ENCODE data around the gene CNNM2. TPM values are rescaled to one million over a fixed set of nuclear protein-coding genes. Genes with fewer than 3 reads are reported as not detected.

The CNNM2 gene
- total RNA-seq, 1 donor from 2014 or later, result 5.9 TPM

- intact Hi-C loops (cut with DNase I), result loop anchor here (5.0 kb wide), 1 partner anchor 159 kb away; no protein-coding TSS in a partner anchor
Measured at GRCh38 chr10:103083266-103083976, 165.3 kb downstream of the CNNM2 start.

GRCh38 chr10:103083977-103084320, 165.9 kb downstream of the CNNM2 start:
- DNase-seq (ENCODE audit: low spot score), result no peak
- intact Hi-C loops (cut with DNase I), result loop anchor here (5.0 kb wide), 1 partner anchor 158 kb away; no protein-coding TSS in a partner anchor

More at GRCh38 chr10:103083266-103083976, 165.3 kb downstream of the CNNM2 start:
- DNase-seq (ENCODE audit: low spot score), result no peak

- intact Hi-C loops (cut with DNase I), result no loop called here
Measured at GRCh38 chr10:103086261-103086660, 168.2 kb downstream of the CNNM2 start.

GRCh38 chr10:103086799-103087198, 168.7 kb downstream of the CNNM2 start:
- DNase-seq (ENCODE audit: low spot score), result no peak
- intact Hi-C loops (cut with DNase I), result no loop called here

More at GRCh38 chr10:103086261-103086660, 168.2 kb downstream of the CNNM2 start:
- no peak for DNase-seq (ENCODE audit: low spot score)

- intact Hi-C loops (cut with DNase I), result no loop called here
- DNase-seq (ENCODE audit: low spot score), result no peak
Measured at GRCh38 chr10:103089493-103089892, 171.4 kb downstream of the CNNM2 start.

GRCh38 chr10:103090911-103091310, 172.8 kb downstream of the CNNM2 start:
- intact Hi-C loops (cut with DNase I), result no loop called here
- no peak for DNase-seq (ENCODE audit: low spot score)

GRCh38 chr10:103095005-103095404, 176.9 kb downstream of the CNNM2 start:
- no peak for DNase-seq (ENCODE audit: low spot score)
- intact Hi-C loops (cut with DNase I), result no loop called here

GRCh38 chr10:103096130-103096529, 178.0 kb downstream of the CNNM2 start:
- intact Hi-C loops (cut with DNase I), result no loop called here
- DNase-seq (ENCODE audit: low spot score), result no peak

- intact Hi-C loops (cut with DNase I), result no loop called here
- DNase-seq (ENCODE audit: low spot score), result no peak
Measured at GRCh38 chr10:103098240-103098639, 180.1 kb downstream of the CNNM2 start.

- intact Hi-C loops (cut with DNase I), result no loop called here
- no peak for DNase-seq (ENCODE audit: low spot score)
Measured at GRCh38 chr10:103100620-103101019, 182.5 kb downstream of the CNNM2 start.

- DNase-seq (ENCODE audit: low spot score), result no peak
- intact Hi-C loops (cut with DNase I), result no loop called here
Measured at GRCh38 chr10:103102195-103102594, 184.1 kb downstream of the CNNM2 start.

- intact Hi-C loops (cut with DNase I), result no loop called here
- DNase-seq (ENCODE audit: low spot score), result no peak
Measured at GRCh38 chr10:103103989-103104388, 185.9 kb downstream of the CNNM2 start.

- intact Hi-C loops (cut with DNase I), result no loop called here
- DNase-seq (ENCODE audit: low spot score), result no peak
Measured at GRCh38 chr10:103104721-103105120, 186.6 kb downstream of the CNNM2 start.

- no peak for DNase-seq (ENCODE audit: low spot score)
- intact Hi-C loops (cut with DNase I), result no loop called here
Measured at GRCh38 chr10:103105462-103105861, 187.4 kb downstream of the CNNM2 start.

GRCh38 chr10:103106539-103106938, 188.4 kb downstream of the CNNM2 start:
- intact Hi-C loops (cut with DNase I), result no loop called here
- DNase-seq (ENCODE audit: low spot score), result no peak

- intact Hi-C loops (cut with DNase I), result no loop called here
- no peak for DNase-seq (ENCODE audit: low spot score)
Measured at GRCh38 chr10:103109821-103110220, 191.7 kb downstream of the CNNM2 start.

- intact Hi-C loops (cut with DNase I), result no loop called here
- DNase-seq (ENCODE audit: low spot score), result no peak
Measured at GRCh38 chr10:103110407-103110806, 192.3 kb downstream of the CNNM2 start.

- intact Hi-C loops (cut with DNase I), result no loop called here
- no peak for DNase-seq (ENCODE audit: low spot score)
Measured at GRCh38 chr10:103111031-103111917, 193.2 kb downstream of the CNNM2 start.

- intact Hi-C loops (cut with DNase I), result no loop called here
- no peak for DNase-seq (ENCODE audit: low spot score)
Measured at GRCh38 chr10:103111918-103112877, 194.1 kb downstream of the CNNM2 start.

GRCh38 chr10:103114876-103115275, 196.8 kb downstream of the CNNM2 start:
- no peak for DNase-seq (ENCODE audit: low spot score)
- intact Hi-C loops (cut with DNase I), result no loop called here
